Stomach (tissue), 4 donors: Measurements from ENCODE around the gene NPHP4.

Source experiments
- CTCF ChIP-seq, 7 experiments: fragments of 450-650 bp in 4 of 7; fragments of 200-600 bp in 3 of 7; sonication (generic) in 3 of 7; IDR thresholded peaks; one replicate each; pipeline ENCODE4 v1.5.1; 2016 to 2019; ENCODE audit warnings: antibody characterized with exemption in 7 of 7, control low read depth in 2 of 7, mild to moderate bottlenecking in 1 of 7
- EP300 ChIP-seq: sonication (generic); formaldehyde crosslinking; IDR thresholded peaks from one replicate; pipeline ENCODE4 v1.6.1; 2017; ENCODE audit warnings: antibody characterized with exemption
- POLR2A ChIP-seq, 4 donors: fragments of 450-650 bp; IDR thresholded peaks; one replicate each; pipeline ENCODE4 v1.6.1; 2016; ENCODE audit warnings: antibody characterized with exemption in 4 of 4, control low read depth in 2 of 4, mild to moderate bottlenecking in 1 of 4, moderate library complexity in 1 of 4
- POLR2AphosphoS5 ChIP-seq, 3 donors: sonication (generic); formaldehyde crosslinking; IDR thresholded peaks; one replicate each; pipeline ENCODE4 v1.6.1; 2016; ENCODE audit warnings: antibody characterized with exemption in 3 of 3

- TF ChIP-seq POLR2A (IDR thresholded peaks at IDR 0.05), result no peak
- no peak for TF ChIP-seq CTCF (IDR thresholded peaks at IDR 0.05)
- no peak for TF ChIP-seq POLR2AphosphoS5 (IDR thresholded peaks at IDR 0.05)
- no peak for TF ChIP-seq EP300
Observed at GRCh38 chr1:5885471-5886139, 106.6 kb downstream of the NPHP4 start.
